GM12878 (cell line): Measurements from ENCODE around the gene PHACTR1. TPM values are rescaled to one million over a fixed set of nuclear protein-coding genes. Genes with fewer than 3 reads are reported as not detected.

Source experiments
- BHLHE40 ChIP-seq, 2 experiments: fragments of 450-650 bp in 1 of 2; IDR thresholded peaks; 2 replicates each; pipeline ENCODE4 v1.6.1; 2011 to 2017; ENCODE audit warnings: low read depth in 2 of 2, borderline replicate concordance in 1 of 2, improper control_type of control experiment in 1 of 2, low read length in 1 of 2, mild to moderate bottlenecking in 1 of 2
- CREM ChIP-seq: IDR thresholded peaks from 2 replicates; pipeline ENCODE4 v1.6.1; 2014; ENCODE audit warnings: antibody characterized with exemption, low read depth
- KDM1A ChIP-seq: fragments of 200-600 bp; sonication (generic); IDR thresholded peaks from 2 replicates; pipeline ENCODE4 v1.6.1; 2016; ENCODE audit warnings: borderline replicate concordance
- MTA2 ChIP-seq: fragments of 450-650 bp; IDR thresholded peaks from 2 replicates; pipeline ENCODE4 v1.6.1; 2016; ENCODE audit warnings: low read depth, mild to moderate bottlenecking, moderate library complexity
- PAX5 ChIP-seq: IDR thresholded peaks from 2 replicates; pipeline ENCODE4 v1.6.1; 2011; ENCODE audit warnings: low read depth, low read length, borderline replicate concordance
- RAD21 ChIP-seq: IDR thresholded peaks from 2 replicates; pipeline ENCODE4 v1.6.1; 2011; ENCODE audit warnings: mild to moderate bottlenecking, low read depth, low read length, moderate library complexity; ENCODE audit not compliant: insufficient read depth
- SMARCA5 ChIP-seq: fragments of 450-650 bp; IDR thresholded peaks from 2 replicates; pipeline ENCODE4 v1.6.1; 2017; ENCODE audit warnings: mild to moderate bottlenecking
- SPI1 ChIP-seq: IDR thresholded peaks from 2 replicates; pipeline ENCODE4 v1.6.1; 2011; ENCODE audit warnings: low read depth, mild to moderate bottlenecking, low read length, moderate library complexity, borderline replicate concordance; ENCODE audit not compliant: insufficient read depth
- WRNIP1 ChIP-seq: IDR thresholded peaks from 2 replicates; pipeline ENCODE4 v1.6.1; 2011; ENCODE audit warnings: low read depth, low read length, improper control_type of control experiment, borderline replicate concordance
- polyA plus RNA-seq, 11 experiments: library from polyadenylated mRNA; depleted of rRNA in 4 of 11; unstranded in 6 of 11; stranded (reverse) in 5 of 11; fragments of >200 nt; fragmentation: Nextera tagmentation in 4 of 11; fragmentation: Illumina TruSeq in 1 of 11; extraction: Ambion mirVana in 4 of 11; extraction: Trizol in 1 of 11; gene quantifications; 1 replicate in 1 of 11; 2 replicates in 10 of 11; pipeline versions ENCODE4 v1.2.1 to v1.2.3, GENCODE V29; 2011 to 2016; ENCODE audit warnings: inconsistent platforms in 2 of 11, missing spikeins in 2 of 11, low read depth in 1 of 11
- total RNA-seq, 4 experiments: library from RNA; depleted of rRNA in 3 of 4; stranded (reverse); fragments of >200 nt in 3 of 4; fragmentation: Illumina TruSeq in 1 of 4; extraction: Trizol in 1 of 4; gene quantifications; 2 replicates each; pipeline versions ENCODE4 v1.2.1 to v1.2.3, GENCODE V29; 2013 to 2021
- TF ChIP-seq, protein P1 (sequence below): IDR thresholded peaks from 2 replicates; pipeline ENCODE4 v1.6.1; 2012; ENCODE audit warnings: low read length, inconsistent platforms
- TF ChIP-seq, protein P2 (sequence below): IDR thresholded peaks from 2 replicates; pipeline ENCODE4 v1.6.1; 2012; ENCODE audit warnings: low read depth, low read length, improper control_type of control experiment

PHACTR1 gene
- total and polyA plus RNA-seq, 10 of the 15 experiments (the other 5 are each of a cell fraction or from before 2014, with no cell fraction given), result 34.2 to 94.6 (median 62.3) TPM

GRCh38 chr6:13261464-13261994 lies 545.0 kb downstream of the PHACTR1 start (continued):
- TF ChIP-seq, protein P1, sequence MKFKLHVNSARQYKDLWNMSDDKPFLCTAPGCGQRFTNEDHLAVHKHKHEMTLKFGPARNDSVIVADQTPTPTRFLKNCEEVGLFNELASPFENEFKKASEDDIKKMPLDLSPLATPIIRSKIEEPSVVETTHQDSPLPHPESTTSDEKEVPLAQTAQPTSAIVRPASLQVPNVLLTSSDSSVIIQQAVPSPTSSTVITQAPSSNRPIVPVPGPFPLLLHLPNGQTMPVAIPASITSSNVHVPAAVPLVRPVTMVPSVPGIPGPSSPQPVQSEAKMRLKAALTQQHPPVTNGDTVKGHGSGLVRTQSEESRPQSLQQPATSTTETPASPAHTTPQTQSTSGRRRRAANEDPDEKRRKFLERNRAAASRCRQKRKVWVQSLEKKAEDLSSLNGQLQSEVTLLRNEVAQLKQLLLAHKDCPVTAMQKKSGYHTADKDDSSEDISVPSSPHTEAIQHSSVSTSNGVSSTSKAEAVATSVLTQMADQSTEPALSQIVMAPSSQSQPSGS, result peak; percentile 61; the same call in 1 of the 2 replicates
- TF ChIP-seq RAD21 (no peak; the same call in 1 of the 2 replicates), CREM (peak; percentile 51; the same call in 1 of the 2 replicates), SMARCA5 (no peak), PAX5 (no peak), BHLHE40 (IDR thresholded peaks at IDR 0.05; ENCODE audit: borderline replicate concordance in 1 of 2, low read depth in 2 of 2, low read length in 1 of 2) (peak; percentile 37; a peak in 2 of 4 replicates), WRNIP1 (no peak), MTA2 (peak; percentile 59), SPI1 (peak; percentile 95), KDM1A (no peak)
- TF ChIP-seq, protein P2, sequence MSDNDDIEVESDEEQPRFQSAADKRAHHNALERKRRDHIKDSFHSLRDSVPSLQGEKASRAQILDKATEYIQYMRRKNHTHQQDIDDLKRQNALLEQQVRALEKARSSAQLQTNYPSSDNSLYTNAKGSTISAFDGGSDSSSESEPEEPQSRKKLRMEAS, result no peak
- TF ChIP-seq, all 136 proteins: peak for 33
